Epithelial cell of proximal tubule (primary cell): ENCODE results near the gene PLK3. TPM values are rescaled to one million over a fixed set of nuclear protein-coding genes. Genes with fewer than 3 reads are reported as not detected.
"Not testable (repeated sequence)": the region's sequence is repeated elsewhere in the genome, so short reads cannot be mapped to it uniquely, and the experiment has no call there.

ENCODE experiments used
- DNase-seq: peaks from one replicate; pipeline ENCODE4 v3.0.0-alpha.2; 2011; ENCODE audit warnings: low read depth
- H3K4me3 ChIP-seq: 2 replicates; pipeline ENCODE4 v1.5.1; 2011; ENCODE audit warnings: low read depth, mild to moderate bottlenecking, low read length
- total RNA-seq: library from RNA; depleted of rRNA; stranded (reverse); fragments of >200 nt; gene quantifications from 2 replicates; pipeline ENCODE4 v1.2.3, GENCODE V29; 2015
- TF ChIP-seq, protein P1 (sequence below): conservative IDR thresholded peaks from 2 replicates; pipeline ENCODE4 v1.5.1; 2012; ENCODE audit warnings: low read depth, mild to moderate bottlenecking, low read length

Gene PLK3
- total RNA-seq, 1 donor from 2014 or later: 51.1 TPM

DNA sequence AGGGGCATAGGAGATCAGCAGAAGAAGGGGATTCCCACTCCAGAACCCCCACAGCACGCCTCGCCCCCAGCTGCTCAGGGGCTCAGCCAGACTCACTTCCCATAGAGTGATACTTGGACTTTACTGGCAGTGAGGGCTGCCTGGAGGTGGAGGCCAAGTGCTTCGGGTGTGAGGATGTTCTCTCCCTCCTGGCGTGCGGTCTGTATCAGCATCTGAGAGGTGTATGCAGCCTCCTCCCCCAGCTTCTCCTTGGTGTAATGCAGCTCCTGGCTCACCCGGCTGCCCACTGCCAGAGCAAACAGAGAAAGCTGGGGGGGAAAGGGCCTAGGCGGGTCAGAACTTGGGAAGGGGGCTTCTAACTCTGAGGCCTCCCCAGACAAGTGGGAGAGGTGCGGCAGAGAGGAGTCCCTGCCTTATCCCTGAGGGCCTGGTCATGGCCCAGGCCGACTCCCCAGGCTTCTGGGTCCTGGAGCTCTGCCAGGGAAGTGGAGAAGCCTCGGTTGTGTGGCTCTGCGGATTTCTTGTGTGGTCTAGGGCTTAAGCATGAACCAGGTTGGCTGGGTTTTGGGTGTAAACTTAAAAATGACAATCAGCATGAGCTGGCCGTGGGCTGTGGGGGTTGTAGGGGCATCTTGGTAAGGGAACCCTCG lies 32.0 kb downstream of the PLK3 start:
- TF ChIP-seq, protein P1, sequence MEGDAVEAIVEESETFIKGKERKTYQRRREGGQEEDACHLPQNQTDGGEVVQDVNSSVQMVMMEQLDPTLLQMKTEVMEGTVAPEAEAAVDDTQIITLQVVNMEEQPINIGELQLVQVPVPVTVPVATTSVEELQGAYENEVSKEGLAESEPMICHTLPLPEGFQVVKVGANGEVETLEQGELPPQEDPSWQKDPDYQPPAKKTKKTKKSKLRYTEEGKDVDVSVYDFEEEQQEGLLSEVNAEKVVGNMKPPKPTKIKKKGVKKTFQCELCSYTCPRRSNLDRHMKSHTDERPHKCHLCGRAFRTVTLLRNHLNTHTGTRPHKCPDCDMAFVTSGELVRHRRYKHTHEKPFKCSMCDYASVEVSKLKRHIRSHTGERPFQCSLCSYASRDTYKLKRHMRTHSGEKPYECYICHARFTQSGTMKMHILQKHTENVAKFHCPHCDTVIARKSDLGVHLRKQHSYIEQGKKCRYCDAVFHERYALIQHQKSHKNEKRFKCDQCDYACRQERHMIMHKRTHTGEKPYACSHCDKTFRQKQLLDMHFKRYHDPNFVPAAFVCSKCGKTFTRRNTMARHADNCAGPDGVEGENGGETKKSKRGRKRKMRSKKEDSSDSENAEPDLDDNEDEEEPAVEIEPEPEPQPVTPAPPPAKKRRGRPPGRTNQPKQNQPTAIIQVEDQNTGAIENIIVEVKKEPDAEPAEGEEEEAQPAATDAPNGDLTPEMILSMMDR: no peak
- DNase-seq: no peak
- no peak overlapping the region for H3K4me3 ChIP-seq

DNA sequence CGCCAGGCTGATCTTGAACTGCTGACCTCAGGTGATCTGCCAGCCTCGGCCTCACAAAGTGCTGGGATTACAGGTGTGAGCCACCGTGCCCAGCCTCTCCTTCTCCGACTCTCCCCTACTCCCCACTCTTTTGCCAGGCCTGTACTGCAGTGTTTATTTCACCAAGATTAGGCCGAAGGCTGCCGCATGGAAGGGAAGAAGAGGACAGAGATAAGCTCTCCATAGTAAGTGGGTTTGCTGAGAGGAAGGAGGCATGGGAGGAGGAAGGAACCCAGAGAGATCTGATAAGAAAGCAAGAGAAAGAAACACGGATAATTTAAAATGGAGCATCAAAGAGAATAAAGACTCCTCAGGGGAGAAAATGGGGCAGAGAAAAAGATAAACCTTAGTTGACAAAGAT lies 34.2 kb downstream of the PLK3 start:
- no peak overlapping the region for H3K4me3 ChIP-seq
- DNase-seq: no peak
- TF ChIP-seq, protein P1: no peak

- no peak for DNase-seq
- TF ChIP-seq, protein P1: peak; percentile 94
- H3K4me3 ChIP-seq: no peak overlapping the region
Measured at GRCh38 chr1:44835738-44836675, 35.8 kb downstream of the PLK3 start.

- not testable (repeated sequence) for DNase-seq, H3K4me3 ChIP-seq
Measured at GRCh38 chr1:44838294-44838693, 38.1 kb downstream of the PLK3 start.

GRCh38 chr1:44839576-44839975 lies 39.4 kb downstream of the PLK3 start:
- DNase-seq: no peak
- TF ChIP-seq, protein P1: no peak
- no peak overlapping the region for H3K4me3 ChIP-seq

DNA sequence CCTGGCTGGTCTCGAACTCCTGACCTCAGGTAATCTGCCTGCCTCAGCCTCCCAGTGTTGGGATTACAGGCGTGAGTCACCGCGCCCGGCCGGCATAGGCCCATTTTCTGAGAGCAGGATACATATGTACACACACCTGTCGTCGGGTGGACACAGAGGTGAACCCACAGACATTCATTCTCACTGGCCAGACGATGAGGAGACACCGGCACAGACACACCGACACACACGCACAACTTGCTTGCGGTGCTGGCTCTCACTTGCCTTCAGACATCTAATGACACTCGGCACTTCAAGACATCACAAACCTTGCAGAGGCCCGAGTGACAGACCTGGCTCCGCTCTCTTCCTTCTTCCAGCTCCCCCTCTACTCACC lies 42.3 kb downstream of the PLK3 start:
- DNase-seq: no peak
- peak overlapping the region; percentile 59 for H3K4me3 ChIP-seq

DNA sequence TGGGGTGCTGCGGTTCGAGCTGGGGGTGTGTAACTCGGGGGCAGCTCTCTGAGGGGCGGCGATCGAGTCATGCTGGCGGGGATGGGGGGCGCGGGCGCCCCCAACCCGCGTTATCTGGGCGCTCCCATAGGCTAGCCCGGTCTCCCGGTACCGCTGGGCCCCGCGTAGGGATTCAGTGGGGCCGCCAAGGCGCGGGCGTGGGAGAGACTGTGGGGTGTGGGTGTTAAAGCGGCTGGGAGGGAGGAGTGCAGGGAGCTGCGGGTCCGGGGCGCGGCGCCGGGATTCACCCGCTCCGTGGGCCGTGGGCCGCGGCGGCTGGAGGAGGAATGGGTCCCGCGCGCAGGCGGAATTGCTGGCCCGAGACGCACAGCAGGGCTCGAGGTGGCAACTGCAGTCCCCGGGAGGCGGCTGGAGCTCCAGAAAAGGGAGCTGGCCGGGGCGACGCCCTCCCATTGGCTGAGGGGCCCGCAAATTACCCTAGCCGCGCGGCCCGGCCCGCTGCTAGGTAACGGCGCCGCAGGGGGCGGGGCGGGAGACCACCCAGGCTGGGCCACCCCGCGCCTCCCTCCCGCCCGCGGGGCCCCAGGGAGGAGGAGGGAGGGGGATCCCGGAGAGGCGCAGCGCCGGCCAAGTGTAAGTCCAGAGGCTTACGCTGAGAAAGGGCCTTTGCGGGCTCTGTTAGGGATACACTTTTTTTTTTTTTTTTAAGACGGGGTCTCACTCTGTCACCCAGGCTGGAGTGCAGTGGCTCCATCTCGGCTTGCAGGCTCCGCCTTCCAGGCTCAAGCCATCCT lies 42.9 kb downstream of the PLK3 start, which contains the start of gene PTCH2:
PTCH2 (minus strand) TSS at position 392 of the 794 bp plus-strand sequence; CDS start at position 71, 321 bp downstream.
- peak within 1 kb of the TSS; percentile 59 for H3K4me3 ChIP-seq
- no peak for DNase-seq
- TF ChIP-seq, protein P1: no peak

More for the DNA sequence above, 42.3 kb downstream of the PLK3 start:
- TF ChIP-seq, protein P1: no peak
